GM12873 (cell line): ENCODE data around the gene STPG2.

Experiments used
- TF ChIP-seq, protein P1 (sequence below): IDR thresholded peaks from 2 replicates; pipeline ENCODE4 v1.5.1; 2012; ENCODE audit warnings: low read depth, mild to moderate bottlenecking, moderate library complexity, low read length, control low read depth; ENCODE audit not compliant: insufficient read depth; ENCODE audit errors: missing control alignments

STPG2 gene

GRCh38 chr4:98030059-98030458 lies 113.2 kb downstream of the STPG2 start:
- TF ChIP-seq, protein P1, sequence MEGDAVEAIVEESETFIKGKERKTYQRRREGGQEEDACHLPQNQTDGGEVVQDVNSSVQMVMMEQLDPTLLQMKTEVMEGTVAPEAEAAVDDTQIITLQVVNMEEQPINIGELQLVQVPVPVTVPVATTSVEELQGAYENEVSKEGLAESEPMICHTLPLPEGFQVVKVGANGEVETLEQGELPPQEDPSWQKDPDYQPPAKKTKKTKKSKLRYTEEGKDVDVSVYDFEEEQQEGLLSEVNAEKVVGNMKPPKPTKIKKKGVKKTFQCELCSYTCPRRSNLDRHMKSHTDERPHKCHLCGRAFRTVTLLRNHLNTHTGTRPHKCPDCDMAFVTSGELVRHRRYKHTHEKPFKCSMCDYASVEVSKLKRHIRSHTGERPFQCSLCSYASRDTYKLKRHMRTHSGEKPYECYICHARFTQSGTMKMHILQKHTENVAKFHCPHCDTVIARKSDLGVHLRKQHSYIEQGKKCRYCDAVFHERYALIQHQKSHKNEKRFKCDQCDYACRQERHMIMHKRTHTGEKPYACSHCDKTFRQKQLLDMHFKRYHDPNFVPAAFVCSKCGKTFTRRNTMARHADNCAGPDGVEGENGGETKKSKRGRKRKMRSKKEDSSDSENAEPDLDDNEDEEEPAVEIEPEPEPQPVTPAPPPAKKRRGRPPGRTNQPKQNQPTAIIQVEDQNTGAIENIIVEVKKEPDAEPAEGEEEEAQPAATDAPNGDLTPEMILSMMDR: no peak

DNA sequence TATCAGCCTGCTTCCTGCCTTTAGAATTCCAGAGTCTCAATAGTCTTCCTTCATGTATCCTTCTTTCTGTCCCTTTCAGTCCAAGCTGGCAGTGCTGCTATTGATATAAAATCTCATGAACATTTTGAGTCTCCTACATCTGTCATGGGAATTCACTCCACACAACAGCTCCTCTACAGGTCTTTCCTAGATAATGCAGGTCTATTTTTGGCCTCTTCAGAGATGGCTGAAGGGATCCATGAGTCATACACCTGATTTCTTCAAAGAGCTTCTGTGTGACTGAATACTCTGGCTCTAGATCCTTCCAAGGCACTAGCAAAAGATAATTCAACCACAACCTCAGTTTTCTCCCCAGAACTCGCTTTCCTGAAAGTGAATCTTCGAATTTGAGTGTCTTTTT lies 115.4 kb downstream of the STPG2 start:
- TF ChIP-seq, protein P1: peak; percentile 8

- TF ChIP-seq, protein P1: no peak
Observed at GRCh38 chr4:98026362-98026761, 116.9 kb downstream of the STPG2 start.

- TF ChIP-seq, protein P1: no peak
Observed at GRCh38 chr4:98006814-98007412, 136.4 kb downstream of the STPG2 start.

DNA sequence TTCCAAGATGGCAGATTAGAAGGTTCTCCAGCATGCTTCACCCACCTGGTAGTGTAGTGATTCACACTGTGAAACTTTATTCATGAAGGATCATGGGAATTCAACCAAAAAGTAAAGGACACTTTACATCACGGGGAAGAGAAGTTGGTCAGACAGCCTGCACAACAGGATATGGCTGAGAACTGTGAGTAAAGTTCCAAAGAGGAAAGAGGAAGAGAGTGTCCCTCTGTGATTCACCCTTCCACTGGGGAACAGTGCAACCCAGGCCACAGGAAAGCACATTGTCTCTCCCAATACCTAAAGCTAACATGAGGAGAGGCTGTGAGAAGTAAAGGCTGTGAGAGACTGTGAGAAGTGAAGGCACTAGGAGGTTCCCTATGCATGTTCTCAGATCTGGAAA lies 137.2 kb downstream of the STPG2 start:
- TF ChIP-seq, protein P1: no peak

- TF ChIP-seq, protein P1: no peak
Observed at GRCh38 chr4:98000940-98001339, 142.3 kb downstream of the STPG2 start.

GRCh38 chr4:97998203-97998602 lies 145.1 kb downstream of the STPG2 start:
- TF ChIP-seq, protein P1: no peak
